Mucosa of rectum (tissue), 2 donors: Measurements from ENCODE around the gene HS1BP3.

Experiments
- H3K27ac ChIP-seq, 2 donors: one replicate each; pipeline ENCODE4 v1.7.0; 2013; ENCODE audit warnings: inconsistent platforms in 2 of 2, low read depth in 2 of 2, low read length in 2 of 2
- H3K27me3 ChIP-seq, 2 donors: one replicate each; pipeline ENCODE4 v1.7.0; 2013; ENCODE audit warnings: low read length in 2 of 2; ENCODE audit not compliant: control insufficient read depth in 2 of 2, insufficient read depth in 2 of 2
- H3K36me3 ChIP-seq, 2 donors: one replicate each; pipeline ENCODE4 v1.7.0; 2013; ENCODE audit warnings: low read length in 2 of 2; ENCODE audit not compliant: control insufficient read depth in 2 of 2, insufficient read depth in 2 of 2
- H3K4me1 ChIP-seq, 2 donors: one replicate each; pipeline ENCODE4 v1.7.0; 2013; ENCODE audit warnings: low read length in 2 of 2, mild to moderate bottlenecking in 1 of 2; ENCODE audit not compliant: control insufficient read depth in 2 of 2, insufficient read depth in 2 of 2
- H3K4me3 ChIP-seq, 2 donors: one replicate each; pipeline ENCODE4 v1.7.0; 2013; ENCODE audit warnings: low read length in 2 of 2
- H3K9ac ChIP-seq, 2 donors: one replicate each; pipeline ENCODE4 v1.7.0; 2013; ENCODE audit warnings: low read length in 2 of 2, low read depth in 1 of 2, mild to moderate bottlenecking in 1 of 2
- H3K9me3 ChIP-seq, 2 donors: one replicate each; pipeline ENCODE4 v1.7.0; 2013; ENCODE audit warnings: low read length in 2 of 2; ENCODE audit not compliant: control insufficient read depth in 2 of 2
- donor health status: healthy.
- donor health status: Normal muscosa, but diverticular disease.

Gene HS1BP3

DNA sequence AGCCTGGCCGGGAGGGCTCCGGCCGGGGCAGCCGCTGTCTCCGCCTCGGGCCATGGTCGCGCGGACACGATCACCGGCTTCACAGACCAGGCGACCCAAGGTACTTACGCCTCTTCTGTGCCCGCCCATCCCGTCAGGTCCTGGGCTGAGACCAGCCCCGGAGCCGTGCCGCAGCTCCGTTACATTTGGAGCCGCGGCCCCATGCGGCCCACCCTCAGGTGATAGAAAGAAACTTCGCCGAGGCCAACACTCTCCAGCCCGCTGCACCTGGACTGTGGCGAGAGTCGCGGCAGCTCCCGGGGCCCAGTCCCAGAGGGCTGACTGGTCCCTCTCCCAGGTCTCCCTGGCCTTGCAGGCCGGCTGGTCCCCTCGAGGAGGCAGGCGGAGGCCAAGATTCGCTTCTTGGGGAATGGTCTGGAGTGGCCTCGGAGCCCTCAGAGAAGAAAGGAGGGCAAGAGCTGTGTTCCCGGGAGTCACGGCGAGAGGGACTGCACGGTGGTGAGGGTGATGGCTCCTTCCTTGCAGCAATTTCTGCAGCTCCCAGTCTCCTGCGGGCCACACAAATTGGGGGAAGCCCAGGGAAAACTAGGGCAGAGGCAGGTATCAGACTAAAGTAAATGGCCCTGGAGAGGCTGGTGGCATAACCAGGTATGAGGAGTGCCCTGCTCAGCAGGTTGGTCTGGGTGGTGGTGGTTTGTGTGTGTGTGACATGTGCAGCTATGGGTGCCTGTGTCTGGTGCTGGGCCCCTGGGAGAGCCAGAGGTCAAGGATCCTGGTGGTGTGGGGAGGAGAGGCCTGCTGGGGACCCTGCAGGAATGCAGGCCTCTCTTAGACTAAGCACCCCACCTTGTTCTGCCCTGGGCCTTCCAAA lies 16.9 kb upstream of the HS1BP3 start:
- Histone ChIP-seq H3K4me3 (peak overlapping the region; percentile 40 to 50), H3K36me3 (no peaks in the 10 kb centered on the region), H3K4me1 (peaks cover 8 to 14% of the 10 kb centered on the region in 2 donors), H3K27ac (no peak overlapping the region), H3K9me3 (no peaks in the 10 kb centered on the region), H3K27me3 (peaks cover 78 to 82% of the 10 kb centered on the region in 2 donors), H3K9ac (no peak overlapping the region)

DNA sequence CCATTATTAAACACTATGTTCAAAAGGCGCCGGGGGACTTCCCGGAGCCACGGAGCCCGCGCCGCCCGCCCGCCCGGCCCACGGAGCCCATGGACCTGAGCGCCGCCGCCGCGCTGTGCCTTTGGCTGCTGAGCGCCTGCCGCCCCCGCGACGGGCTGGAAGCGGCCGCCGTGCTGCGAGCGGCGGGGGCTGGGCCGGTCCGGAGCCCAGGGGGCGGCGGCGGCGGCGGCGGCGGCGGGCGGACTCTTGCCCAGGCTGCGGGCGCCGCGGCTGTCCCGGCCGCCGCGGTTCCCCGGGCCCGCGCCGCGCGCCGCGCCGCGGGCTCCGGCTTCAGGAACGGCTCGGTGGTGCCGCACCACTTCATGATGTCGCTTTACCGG lies 16.2 kb upstream of the HS1BP3 start:
- peaks cover 8 to 14% of the 10 kb centered on the region in 2 donors for H3K4me1 ChIP-seq
- peak overlapping the region; percentile 40 to 50 for H3K4me3 ChIP-seq
- H3K27me3 ChIP-seq: peaks cover 78 to 81% of the 10 kb centered on the region in 2 donors
- H3K36me3 ChIP-seq: no peaks in the 10 kb centered on the region
- H3K9ac ChIP-seq: no peak overlapping the region
- H3K9me3 ChIP-seq: no peaks in the 10 kb centered on the region
- no peak overlapping the region for H3K27ac ChIP-seq

DNA sequence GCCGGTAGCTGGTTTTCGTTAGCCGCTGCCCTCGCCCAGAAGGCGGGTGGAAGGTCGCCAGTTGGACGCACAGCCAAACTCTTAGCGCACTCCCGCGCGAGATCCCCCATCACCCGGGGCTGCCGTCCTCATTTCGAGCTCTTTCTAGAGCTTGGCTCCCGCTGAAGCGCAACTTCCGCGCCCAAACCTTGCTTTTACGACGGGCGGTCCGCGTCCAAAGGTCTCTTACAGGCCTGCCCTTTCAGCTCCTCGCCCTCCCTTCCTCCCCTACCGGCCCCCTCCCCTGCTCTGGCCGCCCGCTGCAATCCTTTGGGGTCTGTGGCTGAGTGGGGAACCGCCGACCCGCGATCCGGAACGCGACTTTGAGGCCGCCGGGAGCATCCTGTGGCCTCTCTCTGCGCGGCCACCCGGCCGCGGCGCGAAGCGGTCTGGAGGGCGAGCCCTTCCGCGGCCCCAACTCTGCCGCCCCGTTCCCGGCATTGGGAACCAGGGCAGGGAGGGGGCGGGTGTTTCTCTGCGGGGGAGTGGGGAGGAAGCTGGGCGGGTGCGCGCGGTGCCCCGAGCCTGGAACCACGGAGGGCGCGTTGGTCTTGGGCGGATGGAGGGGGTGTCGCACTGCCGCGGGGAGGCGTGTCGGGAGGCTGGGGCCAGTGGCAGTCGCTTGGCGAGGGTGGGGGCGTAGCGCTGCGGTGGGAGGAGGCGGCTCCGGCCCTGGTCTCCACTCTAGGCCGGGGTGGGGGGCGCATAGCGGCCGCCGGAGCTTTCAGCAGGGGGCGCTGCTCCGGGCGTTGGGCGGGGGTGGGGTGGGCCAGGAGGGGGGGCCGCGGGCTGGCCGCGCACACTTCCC lies 15.6 kb upstream of the HS1BP3 start, which contains the start of gene GDF7:
Gene GDF7 (plus strand): TSS at position 841 of the 847 bp plus-strand sequence. CDS start 96 bp downstream, outside the sequence.
- no peak within 1 kb of the TSS for H3K9ac ChIP-seq
- peaks cover 8 to 14% of the 10 kb centered on the region in 2 donors for H3K4me1 ChIP-seq
- H3K27ac ChIP-seq: no peak within 1 kb of the TSS
- H3K27me3 ChIP-seq: peaks cover 77 to 82% of the 10 kb centered on the region in 2 donors
- no peaks in the 10 kb centered on the region for H3K9me3 ChIP-seq
- H3K4me3 ChIP-seq: peak within 1 kb of the TSS; percentile 43 to 56
- H3K36me3 ChIP-seq: no peaks in the 10 kb centered on the region

- H3K4me3 ChIP-seq: peak overlapping the region; percentile 43 to 56
- H3K27me3 ChIP-seq: peaks cover 74 to 77% of the 10 kb centered on the region in 2 donors
- H3K27ac ChIP-seq: no peak overlapping the region
- no peaks in the 10 kb centered on the region for H3K9me3 ChIP-seq
- no peaks in the 10 kb centered on the region for H3K36me3 ChIP-seq
- H3K4me1 ChIP-seq: peaks cover 8 to 14% of the 10 kb centered on the region in 2 donors
- no peak overlapping the region for H3K9ac ChIP-seq
Measured at GRCh38 chr2:20666005-20666303, 15.1 kb upstream of the HS1BP3 start.

- peaks cover 8 to 14% of the 10 kb centered on the region in 2 donors for H3K4me1 ChIP-seq
- no peaks in the 10 kb centered on the region for H3K36me3 ChIP-seq
- H3K27ac ChIP-seq: no peak overlapping the region
- H3K4me3 ChIP-seq: peak overlapping the region; percentile 43 to 56
- H3K9me3 ChIP-seq: no peaks in the 10 kb centered on the region
- peaks cover 73% of the 10 kb centered on the region in 2 donors for H3K27me3 ChIP-seq
- H3K9ac ChIP-seq: no peak overlapping the region
Measured at GRCh38 chr2:20665243-20666004, 14.5 kb upstream of the HS1BP3 start.

DNA sequence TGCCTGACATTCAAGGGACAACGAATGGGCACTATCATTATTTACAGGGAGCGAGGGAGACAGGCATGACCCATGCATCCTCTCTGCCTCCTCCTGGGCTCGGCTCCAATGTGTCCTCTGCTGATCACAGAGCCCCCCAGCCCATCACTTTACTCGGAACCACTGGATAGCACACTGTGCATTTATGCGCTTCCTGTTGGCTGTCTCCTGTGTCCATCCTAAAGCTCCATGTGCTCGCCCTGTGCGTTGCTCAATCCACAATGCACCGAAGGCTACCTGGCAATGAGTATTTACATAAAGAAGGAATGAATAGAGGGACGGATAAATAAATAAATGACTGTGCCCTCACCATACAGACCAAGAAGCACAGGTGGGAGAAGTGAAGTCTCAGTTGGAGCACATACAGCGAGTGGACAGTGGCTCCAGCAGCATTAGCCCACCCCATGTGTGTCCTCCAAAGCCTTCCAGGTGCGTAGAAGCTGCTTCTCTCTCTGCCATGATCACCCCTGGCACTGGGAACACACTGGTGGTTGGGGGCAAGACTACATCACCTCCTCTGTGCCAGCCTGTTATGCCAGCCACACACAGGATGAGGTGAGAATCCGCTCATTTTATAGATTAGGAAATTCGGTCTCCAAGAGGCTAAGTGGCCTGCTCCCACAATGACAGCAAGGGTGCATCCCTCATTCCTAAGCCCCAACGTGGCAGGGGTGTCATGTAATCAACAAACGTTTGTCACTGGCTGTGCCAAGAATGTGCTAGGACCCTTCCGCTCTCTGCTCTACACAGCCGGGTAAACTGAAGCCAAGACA lies 13.7 kb upstream of the HS1BP3 start:
- H3K36me3 ChIP-seq: no peaks in the 10 kb centered on the region
- no peak overlapping the region for H3K9ac ChIP-seq
- no peaks in the 10 kb centered on the region for H3K9me3 ChIP-seq
- no peak overlapping the region for H3K27ac ChIP-seq
- peaks cover 65 to 67% of the 10 kb centered on the region in 2 donors for H3K27me3 ChIP-seq
- H3K4me3 ChIP-seq: no peak overlapping the region
- peaks cover 8 to 14% of the 10 kb centered on the region in 2 donors for H3K4me1 ChIP-seq

DNA sequence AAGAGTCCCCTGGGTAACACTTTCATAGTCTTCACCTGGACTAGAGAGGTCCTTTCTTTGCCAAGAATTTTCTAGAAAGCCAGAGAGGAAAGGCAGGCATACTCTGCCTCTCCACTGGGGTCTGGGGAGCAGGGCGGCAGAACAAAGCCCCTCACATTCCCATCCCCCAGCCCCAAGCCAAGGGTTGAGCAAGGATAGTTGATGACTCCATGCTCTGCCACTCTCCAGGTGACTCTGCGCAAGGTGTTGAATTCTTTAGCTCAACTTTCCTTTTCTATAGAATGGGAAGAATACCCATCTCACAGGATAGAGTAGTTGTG lies 13.1 kb upstream of the HS1BP3 start:
- peaks cover 8 to 14% of the 10 kb centered on the region in 2 donors for H3K4me1 ChIP-seq
- no peak overlapping the region for H3K4me3 ChIP-seq
- no peak overlapping the region for H3K9ac ChIP-seq
- H3K36me3 ChIP-seq: no peaks in the 10 kb centered on the region
- H3K27ac ChIP-seq: no peak overlapping the region
- no peaks in the 10 kb centered on the region for H3K9me3 ChIP-seq
- peaks cover 59 to 64% of the 10 kb centered on the region in 2 donors for H3K27me3 ChIP-seq

- H3K4me1 ChIP-seq: peaks cover 8 to 14% of the 10 kb centered on the region in 2 donors
Measured at GRCh38 chr2:20663196-20664070, 12.5 kb upstream of the HS1BP3 start.

More at GRCh38 chr2:20663196-20664070, 12.5 kb upstream of the HS1BP3 start:
- peaks cover 53 to 60% of the 10 kb centered on the region in 2 donors for H3K27me3 ChIP-seq
- no peak overlapping the region for H3K4me3 ChIP-seq
- H3K9ac ChIP-seq: no peak overlapping the region
- H3K27ac ChIP-seq: no peak overlapping the region
- no peaks in the 10 kb centered on the region for H3K9me3 ChIP-seq
- no peaks in the 10 kb centered on the region for H3K36me3 ChIP-seq
